GM12878 (cell line): ENCODE measurements around the gene ATAD5. TPM values are rescaled to one million over a fixed set of nuclear protein-coding genes. Genes with fewer than 3 reads are reported as not detected.
"Not testable (repeated sequence)": the region's sequence is repeated elsewhere in the genome, so short reads cannot be mapped to it uniquely, and the experiment has no call there.

Experiments
- ATAC-seq: fragments of 200-7000 bp; cut with Tn5 transposase; 3 replicates; pipeline ENCODE4 v1.9.1; 2020; ENCODE audit warnings: mild to moderate bottlenecking, moderate library complexity
- BruUV-seq: library from RNA; stranded (reverse); fragments of 400-500 nt; replicated peaks from 2 replicates; lab custom pipeline; 2021; lab: Mats Ljungman, UMichigan
- CTCF ChIA-PET: fragments of 300-600 bp; sonication (Branson Sonifier 250); formaldehyde crosslinking; extraction: SDS; loops from one replicate; lab custom pipeline; 2021; ENCODE audit warnings: inconsistent platforms; lab: Yijun Ruan, JAX
- POLR2A ChIA-PET: fragments of 350-600 bp; formaldehyde crosslinking; extraction: SDS; loops from one replicate; lab custom pipeline; 2021; ENCODE audit warnings: inconsistent platforms; lab: Charles Lee
- RAD21 ChIA-PET: fragments of 300-600 bp; sonication (Branson Sonifier 250); formaldehyde crosslinking; loops from one replicate; lab custom pipeline; 2023; ENCODE audit warnings: antibody characterized with exemption; ENCODE audit not compliant: unreplicated experiment; lab: Charles Lee
- SMC1A ChIA-PET: fragments of 300-600 bp; sonication (Branson Sonifier 250); formaldehyde crosslinking; loops from one replicate; lab custom pipeline; 2023; ENCODE audit not compliant: unreplicated experiment, uncharacterized antibody; lab: Charles Lee
- DNase-seq: peaks from one replicate; pipeline ENCODE4 v3.0.0-alpha.2; 2011; ENCODE audit warnings: low read depth, low spot score
- FAIRE-seq: peaks from 3 replicates; lab custom pipeline; 2011; peaks lifted over from hg19 to GRCh38; lab: Jason Lieb, UNC
- H2AFZ ChIP-seq: 2 replicates; pipeline ENCODE4 v1.6.0; 2011; ENCODE audit warnings: low read depth, low read length, control low read depth; ENCODE audit not compliant: control insufficient read depth
- H3K27ac ChIP-seq: 2 replicates; pipeline ENCODE4 v1.5.1; 2011; ENCODE audit warnings: control low read depth; ENCODE audit not compliant: control insufficient read depth, insufficient read depth
- H3K27me3 ChIP-seq, 2 experiments: replicated peaks in 1 of 2; 2 replicates each; pipeline versions ENCODE4 v1.6.0 to v1.6.1; 2011; ENCODE audit warnings: low read length in 1 of 2; ENCODE audit not compliant: control insufficient read depth in 2 of 2, insufficient read depth in 2 of 2
- H3K36me3 ChIP-seq, 2 experiments: 2 replicates each; pipeline ENCODE4 v1.5.1; 2011; ENCODE audit warnings: low read length in 1 of 2; ENCODE audit not compliant: control insufficient read depth in 2 of 2, insufficient read depth in 2 of 2
- H3K4me1 ChIP-seq: 2 replicates; pipeline ENCODE4 v1.6.1; 2011; ENCODE audit warnings: mild to moderate bottlenecking, low read length, moderate library complexity, mixed read lengths; ENCODE audit not compliant: control insufficient read depth, insufficient read depth
- H3K4me2 ChIP-seq: 2 replicates; pipeline ENCODE4 v1.6.0; 2011; ENCODE audit warnings: control low read depth; ENCODE audit not compliant: control insufficient read depth, insufficient read depth
- H3K4me3 ChIP-seq: fragments of 200-600 bp; sonication (generic); 2 replicates; pipeline ENCODE4 v1.5.1; 2016
- H3K79me2 ChIP-seq: 2 replicates; pipeline ENCODE4 v1.6.0; 2011; ENCODE audit warnings: low read length; ENCODE audit not compliant: control insufficient read depth, insufficient read depth
- H3K9ac ChIP-seq: 2 replicates; pipeline ENCODE4 v1.8.0; 2011; ENCODE audit warnings: low read length, control low read depth, mixed read lengths; ENCODE audit not compliant: control insufficient read depth, insufficient read depth
- H3K9me3 ChIP-seq: replicated peaks from 3 replicates; pipeline ENCODE4 v1.5.1; 2011; ENCODE audit warnings: mild to moderate bottlenecking, low read length; ENCODE audit not compliant: control insufficient read depth, insufficient read depth
- H4K20me1 ChIP-seq: 2 replicates; pipeline ENCODE4 v1.6.0; 2011; ENCODE audit not compliant: control insufficient read depth, insufficient read depth
- CHD1 ChIP-seq: IDR thresholded peaks from 2 replicates; pipeline ENCODE4 v1.6.1; 2012; ENCODE audit warnings: low read depth, low read length, improper control_type of control experiment
- E2F4 ChIP-seq: IDR thresholded peaks from 2 replicates; pipeline ENCODE4 v1.6.1; 2012; ENCODE audit warnings: low read depth, low read length, improper control_type of control experiment
- GABPA ChIP-seq: IDR thresholded peaks from 2 replicates; pipeline ENCODE4 v1.6.1; 2014; ENCODE audit warnings: antibody characterized with exemption, low read depth, mild to moderate bottlenecking, inconsistent platforms
- HDGF ChIP-seq: fragments of 450-650 bp; IDR thresholded peaks from 2 replicates; pipeline ENCODE4 v1.6.1; 2016; ENCODE audit warnings: antibody characterized with exemption
- MTA3 ChIP-seq: IDR thresholded peaks from 2 replicates; pipeline ENCODE4 v1.6.1; 2012; ENCODE audit warnings: low read length, inconsistent platforms, borderline replicate concordance
- SIN3A ChIP-seq: IDR thresholded peaks from 2 replicates; pipeline ENCODE4 v1.6.1; 2012; ENCODE audit warnings: low read depth, low read length, improper control_type of control experiment
- ZNF622 ChIP-seq: fragments of 450-650 bp; IDR thresholded peaks from 2 replicates; pipeline ENCODE4 v1.6.1; 2017; ENCODE audit warnings: mild to moderate bottlenecking, inconsistent platforms
- WGBS: methylation state at CpG from one replicate; pipeline ENCODE4 v1.1.6; 2016; ENCODE audit warnings: low lambda C conversion rate; ENCODE audit not compliant: insufficient replicate concordance, insufficient coverage; ENCODE audit errors: missing lambda C conversion rate; 5-methylcytosine and 5-hydroxymethylcytosine counted together
- in situ Hi-C: fragments of 300-500 bp; cut with MboI; formaldehyde crosslinking; loops from 9 replicates; pipeline ENCODE4 v1.14.3; 2018; ENCODE audit warnings: mixed read lengths
- intact Hi-C: fragments of 100-400 bp; cut with micrococcal nuclease; formaldehyde crosslinking; loops from one replicate; pipeline ENCODE4 v1.14.2; 2022; ENCODE audit not compliant: unreplicated experiment
- polyA plus RNA-seq, 11 experiments: library from polyadenylated mRNA; depleted of rRNA in 4 of 11; unstranded in 6 of 11; stranded (reverse) in 5 of 11; fragments of >200 nt; fragmentation: Nextera tagmentation in 4 of 11; fragmentation: Illumina TruSeq in 1 of 11; extraction: Ambion mirVana in 4 of 11; extraction: Trizol in 1 of 11; gene quantifications; 1 replicate in 1 of 11; 2 replicates in 10 of 11; pipeline versions ENCODE4 v1.2.1 to v1.2.3, GENCODE V29; 2011 to 2016; ENCODE audit warnings: inconsistent platforms in 2 of 11, missing spikeins in 2 of 11, low read depth in 1 of 11
- total RNA-seq, 4 experiments: library from RNA; depleted of rRNA in 3 of 4; stranded (reverse); fragments of >200 nt in 3 of 4; fragmentation: Illumina TruSeq in 1 of 4; extraction: Trizol in 1 of 4; gene quantifications; 2 replicates each; pipeline versions ENCODE4 v1.2.1 to v1.2.3, GENCODE V29; 2013 to 2021
- TF ChIP-seq, protein P1 (sequence below): IDR thresholded peaks from 2 replicates; pipeline ENCODE4 v1.6.1; 2012; ENCODE audit warnings: improper control_type of control experiment, low read depth, low read length; ENCODE audit not compliant: insufficient replicate concordance
- TF ChIP-seq, protein P2 (sequence below): fragments of 450-650 bp; IDR thresholded peaks from 2 replicates; pipeline ENCODE4 v1.6.1; 2017; ENCODE audit warnings: low read depth, mild to moderate bottlenecking, moderate library complexity

The ATAD5 gene
- total and polyA plus RNA-seq, 10 of the 15 experiments (the other 5 are each of a cell fraction or from before 2014, with no cell fraction given): 3.8 to 19.7 (median 13.2) TPM

- H3K9ac ChIP-seq, H3K4me3 ChIP-seq, CTCF ChIA-PET, H3K27me3 ChIP-seq, H3K36me3 ChIP-seq, DNase-seq, in situ Hi-C loops, H2AFZ ChIP-seq, RAD21 ChIA-PET, intact Hi-C loops, H4K20me1 ChIP-seq, BruUV-seq, H3K9me3 ChIP-seq, SMC1A ChIA-PET, FAIRE-seq, H3K27ac ChIP-seq, H3K4me2 ChIP-seq, ATAC-seq: not testable (repeated sequence)
- 97% methylated on average over 9 of the region's 9 CpGs for WGBS
- Histone ChIP-seq H3K79me2 (peaks cover 57% of the 10 kb centered on the region), H3K4me1 (peaks cover 30% of the 10 kb centered on the region)
- POLR2A ChIA-PET: interaction anchor here (0.7 kb wide), 1 partner anchor 243 kb away, joined by 3 read pairs; no protein-coding TSS in a partner anchor
Measured at GRCh38 chr17:30814860-30815259, 16.9 kb upstream of the ATAD5 start.

GRCh38 chr17:30816165-30816564 lies 15.6 kb upstream of the ATAD5 start:
- WGBS: 83% methylated on average over 6 of the region's 7 CpGs
- Histone ChIP-seq H3K4me3 (no peak overlapping the region), H2AFZ (no peak overlapping the region), H3K27me3 (no peaks in the 10 kb centered on the region), H3K9ac (no peak overlapping the region), H3K36me3 (peaks cover 0 to 4% of the 10 kb centered on the region in 2 experiments; a peak in 1 of 4 replicates), H3K79me2 (peaks cover 59% of the 10 kb centered on the region), H3K4me1 (peaks cover 24% of the 10 kb centered on the region), H3K9me3 (no peaks in the 10 kb centered on the region), H4K20me1 (no peaks in the 10 kb centered on the region), H3K4me2 (no peak overlapping the region), H3K27ac (no peak overlapping the region)
- ATAC-seq (no peak), DNase-seq (no peak), FAIRE-seq (no peak)
- intact Hi-C loops (no loop called here), in situ Hi-C loops (no loop called here)
- no TSS peak for BruUV-seq
- CTCF ChIA-PET: no interaction called here
- RAD21 ChIA-PET: interaction anchor here (0.7 kb wide), 1 partner anchor 193 kb away, joined by 3 read pairs; no protein-coding TSS in a partner anchor
- POLR2A ChIA-PET: interaction anchor here (0.6 to 0.7 kb wide), 2 partner anchors 36 to 322 kb away, joined by 4 read pairs; no protein-coding TSS in a partner anchor
- TF ChIP-seq CHD1 (no peak), SIN3A (no peak), HDGF (no peak), MTA3 (no peak), E2F4 (no peak), GABPA (no peak), ZNF622 (no peak)
- TF ChIP-seq, protein P1, sequence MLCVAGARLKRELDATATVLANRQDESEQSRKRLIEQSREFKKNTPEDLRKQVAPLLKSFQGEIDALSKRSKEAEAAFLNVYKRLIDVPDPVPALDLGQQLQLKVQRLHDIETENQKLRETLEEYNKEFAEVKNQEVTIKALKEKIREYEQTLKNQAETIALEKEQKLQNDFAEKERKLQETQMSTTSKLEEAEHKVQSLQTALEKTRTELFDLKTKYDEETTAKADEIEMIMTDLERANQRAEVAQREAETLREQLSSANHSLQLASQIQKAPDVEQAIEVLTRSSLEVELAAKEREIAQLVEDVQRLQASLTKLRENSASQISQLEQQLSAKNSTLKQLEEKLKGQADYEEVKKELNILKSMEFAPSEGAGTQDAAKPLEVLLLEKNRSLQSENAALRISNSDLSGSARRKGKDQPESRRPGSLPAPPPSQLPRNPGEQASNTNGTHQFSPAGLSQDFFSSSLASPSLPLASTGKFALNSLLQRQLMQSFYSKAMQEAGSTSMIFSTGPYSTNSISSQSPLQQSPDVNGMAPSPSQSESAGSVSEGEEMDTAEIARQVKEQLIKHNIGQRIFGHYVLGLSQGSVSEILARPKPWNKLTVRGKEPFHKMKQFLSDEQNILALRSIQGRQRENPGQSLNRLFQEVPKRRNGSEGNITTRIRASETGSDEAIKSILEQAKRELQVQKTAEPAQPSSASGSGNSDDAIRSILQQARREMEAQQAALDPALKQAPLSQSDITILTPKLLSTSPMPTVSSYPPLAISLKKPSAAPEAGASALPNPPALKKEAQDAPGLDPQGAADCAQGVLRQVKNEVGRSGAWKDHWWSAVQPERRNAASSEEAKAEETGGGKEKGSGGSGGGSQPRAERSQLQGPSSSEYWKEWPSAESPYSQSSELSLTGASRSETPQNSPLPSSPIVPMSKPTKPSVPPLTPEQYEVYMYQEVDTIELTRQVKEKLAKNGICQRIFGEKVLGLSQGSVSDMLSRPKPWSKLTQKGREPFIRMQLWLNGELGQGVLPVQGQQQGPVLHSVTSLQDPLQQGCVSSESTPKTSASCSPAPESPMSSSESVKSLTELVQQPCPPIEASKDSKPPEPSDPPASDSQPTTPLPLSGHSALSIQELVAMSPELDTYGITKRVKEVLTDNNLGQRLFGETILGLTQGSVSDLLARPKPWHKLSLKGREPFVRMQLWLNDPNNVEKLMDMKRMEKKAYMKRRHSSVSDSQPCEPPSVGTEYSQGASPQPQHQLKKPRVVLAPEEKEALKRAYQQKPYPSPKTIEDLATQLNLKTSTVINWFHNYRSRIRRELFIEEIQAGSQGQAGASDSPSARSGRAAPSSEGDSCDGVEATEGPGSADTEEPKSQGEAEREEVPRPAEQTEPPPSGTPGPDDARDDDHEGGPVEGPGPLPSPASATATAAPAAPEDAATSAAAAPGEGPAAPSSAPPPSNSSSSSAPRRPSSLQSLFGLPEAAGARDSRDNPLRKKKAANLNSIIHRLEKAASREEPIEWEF: no peak
- TF ChIP-seq, protein P2, sequence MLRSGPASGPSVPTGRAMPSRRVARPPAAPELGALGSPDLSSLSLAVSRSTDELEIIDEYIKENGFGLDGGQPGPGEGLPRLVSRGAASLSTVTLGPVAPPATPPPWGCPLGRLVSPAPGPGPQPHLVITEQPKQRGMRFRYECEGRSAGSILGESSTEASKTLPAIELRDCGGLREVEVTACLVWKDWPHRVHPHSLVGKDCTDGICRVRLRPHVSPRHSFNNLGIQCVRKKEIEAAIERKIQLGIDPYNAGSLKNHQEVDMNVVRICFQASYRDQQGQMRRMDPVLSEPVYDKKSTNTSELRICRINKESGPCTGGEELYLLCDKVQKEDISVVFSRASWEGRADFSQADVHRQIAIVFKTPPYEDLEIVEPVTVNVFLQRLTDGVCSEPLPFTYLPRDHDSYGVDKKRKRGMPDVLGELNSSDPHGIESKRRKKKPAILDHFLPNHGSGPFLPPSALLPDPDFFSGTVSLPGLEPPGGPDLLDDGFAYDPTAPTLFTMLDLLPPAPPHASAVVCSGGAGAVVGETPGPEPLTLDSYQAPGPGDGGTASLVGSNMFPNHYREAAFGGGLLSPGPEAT: no peak
- SMC1A ChIA-PET: no interaction called here
